HL-60 (cell line): Measurements from ENCODE around the gene DDR2.

Experiments used
- POLR2AphosphoS5 ChIP-seq: IDR thresholded peaks from 2 replicates; pipeline ENCODE4 v1.6.1; 2012; ENCODE audit warnings: low read depth
- TF ChIP-seq, protein P1 (sequence below): IDR thresholded peaks from one replicate; pipeline ENCODE4 v1.5.1; 2011; ENCODE audit warnings: low read length, control low read depth, inconsistent platforms; ENCODE audit not compliant: insufficient read depth
- TF ChIP-seq, protein P2 (sequence below): IDR thresholded peaks from 2 replicates; pipeline ENCODE4 v1.6.1; 2012; ENCODE audit warnings: low read depth; ENCODE audit not compliant: insufficient replicate concordance

DNA sequence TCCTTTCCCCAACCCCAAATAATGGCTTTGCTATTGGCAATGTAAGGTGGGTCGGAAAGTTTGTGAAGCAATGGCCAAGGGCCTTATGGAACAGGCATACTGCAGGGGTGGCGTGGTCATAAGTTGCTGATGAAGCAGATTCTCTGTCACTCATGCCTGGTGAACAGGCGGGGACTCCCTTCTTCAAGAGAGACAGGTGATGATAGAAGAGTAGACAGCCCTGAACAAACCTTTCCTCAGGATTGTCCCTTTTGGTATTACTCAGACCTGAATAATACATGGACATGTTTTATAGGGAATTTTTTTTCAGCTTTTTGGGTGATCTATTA is 12.7 kb downstream of the DDR2 start:
- no peak for TF ChIP-seq POLR2AphosphoS5
- TF ChIP-seq, protein P1, sequence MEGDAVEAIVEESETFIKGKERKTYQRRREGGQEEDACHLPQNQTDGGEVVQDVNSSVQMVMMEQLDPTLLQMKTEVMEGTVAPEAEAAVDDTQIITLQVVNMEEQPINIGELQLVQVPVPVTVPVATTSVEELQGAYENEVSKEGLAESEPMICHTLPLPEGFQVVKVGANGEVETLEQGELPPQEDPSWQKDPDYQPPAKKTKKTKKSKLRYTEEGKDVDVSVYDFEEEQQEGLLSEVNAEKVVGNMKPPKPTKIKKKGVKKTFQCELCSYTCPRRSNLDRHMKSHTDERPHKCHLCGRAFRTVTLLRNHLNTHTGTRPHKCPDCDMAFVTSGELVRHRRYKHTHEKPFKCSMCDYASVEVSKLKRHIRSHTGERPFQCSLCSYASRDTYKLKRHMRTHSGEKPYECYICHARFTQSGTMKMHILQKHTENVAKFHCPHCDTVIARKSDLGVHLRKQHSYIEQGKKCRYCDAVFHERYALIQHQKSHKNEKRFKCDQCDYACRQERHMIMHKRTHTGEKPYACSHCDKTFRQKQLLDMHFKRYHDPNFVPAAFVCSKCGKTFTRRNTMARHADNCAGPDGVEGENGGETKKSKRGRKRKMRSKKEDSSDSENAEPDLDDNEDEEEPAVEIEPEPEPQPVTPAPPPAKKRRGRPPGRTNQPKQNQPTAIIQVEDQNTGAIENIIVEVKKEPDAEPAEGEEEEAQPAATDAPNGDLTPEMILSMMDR = no peak
- TF ChIP-seq, protein P2, sequence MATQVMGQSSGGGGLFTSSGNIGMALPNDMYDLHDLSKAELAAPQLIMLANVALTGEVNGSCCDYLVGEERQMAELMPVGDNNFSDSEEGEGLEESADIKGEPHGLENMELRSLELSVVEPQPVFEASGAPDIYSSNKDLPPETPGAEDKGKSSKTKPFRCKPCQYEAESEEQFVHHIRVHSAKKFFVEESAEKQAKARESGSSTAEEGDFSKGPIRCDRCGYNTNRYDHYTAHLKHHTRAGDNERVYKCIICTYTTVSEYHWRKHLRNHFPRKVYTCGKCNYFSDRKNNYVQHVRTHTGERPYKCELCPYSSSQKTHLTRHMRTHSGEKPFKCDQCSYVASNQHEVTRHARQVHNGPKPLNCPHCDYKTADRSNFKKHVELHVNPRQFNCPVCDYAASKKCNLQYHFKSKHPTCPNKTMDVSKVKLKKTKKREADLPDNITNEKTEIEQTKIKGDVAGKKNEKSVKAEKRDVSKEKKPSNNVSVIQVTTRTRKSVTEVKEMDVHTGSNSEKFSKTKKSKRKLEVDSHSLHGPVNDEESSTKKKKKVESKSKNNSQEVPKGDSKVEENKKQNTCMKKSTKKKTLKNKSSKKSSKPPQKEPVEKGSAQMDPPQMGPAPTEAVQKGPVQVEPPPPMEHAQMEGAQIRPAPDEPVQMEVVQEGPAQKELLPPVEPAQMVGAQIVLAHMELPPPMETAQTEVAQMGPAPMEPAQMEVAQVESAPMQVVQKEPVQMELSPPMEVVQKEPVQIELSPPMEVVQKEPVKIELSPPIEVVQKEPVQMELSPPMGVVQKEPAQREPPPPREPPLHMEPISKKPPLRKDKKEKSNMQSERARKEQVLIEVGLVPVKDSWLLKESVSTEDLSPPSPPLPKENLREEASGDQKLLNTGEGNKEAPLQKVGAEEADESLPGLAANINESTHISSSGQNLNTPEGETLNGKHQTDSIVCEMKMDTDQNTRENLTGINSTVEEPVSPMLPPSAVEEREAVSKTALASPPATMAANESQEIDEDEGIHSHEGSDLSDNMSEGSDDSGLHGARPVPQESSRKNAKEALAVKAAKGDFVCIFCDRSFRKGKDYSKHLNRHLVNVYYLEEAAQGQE = no peak
